Fibroblast of skin of left biceps (primary cell): ENCODE data around the gene CASQ1.

Experiments used
- DNase-seq, 2 experiments: peaks; one replicate each; pipeline ENCODE4 v3.0.0-alpha.2; 2013; ENCODE audit warnings: low read depth in 2 of 2

The CASQ1 gene

DNA sequence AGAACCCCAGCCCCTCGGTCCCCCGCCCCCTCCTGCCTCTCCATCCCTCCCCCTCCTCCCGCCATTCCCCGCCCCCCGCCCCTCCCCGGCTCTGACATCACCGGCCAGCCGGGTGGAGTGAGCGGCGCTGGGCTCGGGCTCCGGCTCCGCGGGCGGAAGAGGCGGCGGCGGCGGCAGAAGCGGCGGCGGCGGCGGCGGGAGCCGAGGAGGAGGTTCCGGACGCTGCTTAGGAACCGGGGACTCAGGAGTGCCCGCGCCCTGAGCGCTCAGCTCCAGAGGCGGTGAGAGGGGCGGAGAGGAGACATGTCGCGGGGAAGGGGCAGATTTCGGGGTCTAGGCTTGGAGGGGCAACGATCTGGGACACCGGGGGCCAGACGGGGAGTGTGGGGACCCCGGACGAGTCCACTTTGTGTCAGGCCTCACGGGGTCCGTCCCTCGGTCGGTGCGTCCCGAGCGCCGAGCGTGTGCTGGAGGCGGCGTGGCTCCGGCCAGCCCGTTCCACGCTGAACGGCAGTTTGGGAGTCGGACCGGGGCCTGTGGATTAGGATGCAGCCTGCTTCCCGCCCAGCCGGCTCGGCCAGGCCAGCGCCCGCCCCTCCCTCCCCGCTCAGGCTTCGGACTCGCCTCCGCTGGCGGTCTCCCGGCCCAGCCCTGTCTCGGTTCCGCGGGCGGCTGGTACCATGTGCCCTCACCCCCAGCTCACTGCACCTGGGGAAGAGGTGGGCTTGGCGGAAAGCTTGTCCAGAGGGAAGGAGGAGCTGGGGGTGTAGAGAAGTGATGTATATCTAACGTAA, 15.1 kb downstream of the CASQ1 start, which contains the start of gene PEA15:
PEA15 (plus strand) TSS at position 143 of the 794 bp plus-strand sequence. CDS start 6,161 bp downstream, outside the sequence.
- peak in 1 of 2 experiments; percentile 39 for DNase-seq

DNA sequence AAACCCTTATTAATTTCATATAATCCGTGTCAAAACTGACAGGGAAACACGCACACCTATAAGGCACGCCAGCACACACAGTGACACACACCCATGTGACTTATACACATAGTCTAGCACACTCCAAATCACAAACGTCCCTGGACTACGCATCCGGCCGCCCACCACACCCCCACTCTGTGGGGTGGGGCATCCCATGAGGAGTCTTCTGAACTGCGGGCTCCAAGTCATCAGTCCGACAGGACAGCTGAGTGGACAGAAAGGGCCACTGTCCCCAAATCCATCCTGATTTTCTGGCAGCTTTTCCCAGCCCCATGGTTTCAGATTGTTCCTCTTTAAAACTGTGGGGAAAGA, 15.6 kb downstream of the CASQ1 start:
- DNase-seq: no peak

DNA sequence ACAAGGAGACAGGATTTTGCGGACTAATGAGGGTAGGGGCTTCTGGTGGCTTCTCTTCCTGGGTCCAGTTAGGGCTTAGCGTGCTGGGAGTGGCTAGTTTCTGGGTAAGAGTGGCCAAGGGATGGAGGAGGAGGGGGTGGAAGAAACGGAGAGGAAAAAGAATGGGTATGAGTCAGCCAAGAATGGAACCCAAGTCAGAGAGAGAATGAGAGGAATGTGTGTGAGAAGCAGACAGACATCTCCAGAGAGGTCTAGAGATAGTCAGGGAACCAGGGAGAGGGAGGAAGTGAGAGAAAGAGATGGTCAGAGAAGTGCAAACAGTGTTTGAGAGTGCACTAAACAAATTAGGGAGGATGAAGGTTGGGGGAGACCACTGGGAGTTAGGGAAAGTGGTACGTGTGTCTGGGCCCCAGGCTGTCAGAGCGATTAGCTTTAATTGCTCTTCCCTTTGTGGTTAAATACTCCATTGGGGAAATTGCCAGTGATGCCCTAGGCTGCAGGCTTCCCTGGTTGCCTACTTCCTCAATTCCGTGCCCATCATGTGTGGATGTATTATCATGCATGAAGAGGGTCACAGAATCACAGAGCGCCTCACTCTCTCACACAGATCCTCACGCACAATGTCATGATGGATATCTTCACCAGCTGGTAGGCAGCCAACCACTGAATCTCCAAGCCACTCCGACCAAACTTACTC, 16.2 kb downstream of the CASQ1 start:
- DNase-seq: peak; percentile 62 to 68

DNA sequence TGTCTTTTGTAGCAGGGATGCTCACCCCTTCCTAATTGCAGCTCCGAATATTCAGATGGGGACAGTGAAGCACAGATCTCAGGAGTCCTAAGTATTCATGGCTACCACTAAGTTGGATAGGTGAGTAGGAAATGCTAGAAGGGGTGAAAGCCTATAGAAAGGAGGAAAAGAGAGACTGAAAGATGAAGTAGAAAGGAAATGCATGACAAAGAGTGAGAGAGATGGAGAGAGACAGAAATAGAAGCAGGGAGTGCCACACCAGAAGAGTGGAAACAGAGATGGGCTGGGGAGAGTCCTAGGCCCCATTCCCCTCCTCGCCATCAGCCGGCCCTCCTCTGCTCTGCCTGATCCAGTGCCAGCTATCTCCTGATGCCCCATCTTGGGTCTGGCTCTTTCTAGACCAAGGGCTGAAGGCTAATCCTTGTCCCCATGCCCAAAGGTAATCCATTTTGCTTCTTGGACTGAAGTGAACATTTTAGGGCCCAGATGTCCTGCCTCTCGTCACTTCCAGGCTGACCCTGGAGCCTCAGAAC, 16.8 kb downstream of the CASQ1 start:
- DNase-seq: no peak

DNA sequence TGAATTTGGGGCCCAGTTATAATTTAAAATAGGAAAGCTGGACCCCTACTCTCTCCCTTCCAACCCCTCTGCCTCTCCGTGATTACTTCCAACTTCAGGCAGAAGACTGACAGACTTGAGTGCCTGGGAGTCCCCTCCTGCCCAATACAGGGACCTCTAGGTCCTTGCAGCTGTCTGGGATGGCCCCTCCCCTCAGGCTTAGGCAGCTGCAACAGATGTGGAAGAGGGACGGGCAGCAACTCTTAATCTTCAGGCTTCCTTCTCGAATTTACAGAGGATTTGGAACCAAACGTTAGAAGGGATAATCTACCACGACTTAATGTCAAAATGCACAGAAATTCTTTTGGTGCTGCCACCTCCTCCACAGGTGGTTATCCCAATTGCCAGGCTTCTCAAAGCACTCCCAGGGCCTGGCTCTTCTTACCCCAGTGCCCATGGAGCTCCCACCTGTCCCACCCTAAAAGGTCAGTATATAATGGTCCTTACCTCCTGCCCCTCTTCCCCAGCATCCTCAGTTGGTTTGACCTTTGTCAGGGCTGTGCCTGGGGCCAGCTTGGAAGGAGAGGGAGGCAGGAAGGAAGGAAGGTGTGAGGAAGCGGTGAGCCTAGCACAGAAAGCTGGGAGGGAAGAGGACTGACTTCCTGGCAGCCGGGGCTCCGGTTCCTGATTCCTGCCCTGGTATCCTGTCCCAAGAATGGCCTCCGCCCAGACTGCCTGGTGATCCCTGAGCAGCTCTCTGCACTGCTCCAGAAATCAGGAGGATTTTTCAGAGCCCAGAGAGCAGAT, 17.6 kb downstream of the CASQ1 start:
- DNase-seq: no peak

DNA sequence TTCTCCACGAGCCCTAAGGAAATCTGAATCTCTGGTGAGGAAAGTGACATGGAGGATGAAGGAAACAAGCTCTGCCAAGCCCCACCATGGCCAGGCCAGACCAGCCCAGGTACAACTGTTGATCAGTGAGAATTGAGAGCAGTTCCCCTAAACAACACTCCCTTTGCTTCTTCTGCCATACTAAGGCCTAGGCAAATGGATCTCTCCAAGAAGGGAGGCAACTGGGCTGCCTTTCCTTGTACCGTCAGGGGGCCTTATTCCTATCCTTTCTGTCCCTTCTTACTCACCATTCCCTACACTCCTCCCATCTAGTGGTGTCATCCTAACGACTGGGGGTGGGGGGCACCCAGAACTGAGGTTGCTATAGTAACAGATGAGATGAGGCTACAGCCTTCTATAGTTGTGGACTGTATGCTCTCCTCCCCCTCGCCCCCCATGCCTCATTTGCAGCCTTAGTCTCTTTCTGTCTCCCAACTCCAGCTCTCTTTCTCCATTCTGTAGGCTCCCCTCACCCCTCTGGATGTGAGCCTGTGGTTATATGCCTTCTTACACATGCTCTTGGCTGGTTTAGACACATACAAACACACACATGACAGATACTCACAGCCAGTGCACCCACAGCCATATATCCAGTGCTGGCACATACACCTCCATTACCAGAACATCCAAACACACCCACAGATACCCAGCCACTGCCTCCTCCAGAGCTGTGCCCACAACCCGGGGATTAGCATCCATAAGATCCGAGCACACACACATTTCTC, 18.4 kb downstream of the CASQ1 start:
- no peak for DNase-seq

DNA sequence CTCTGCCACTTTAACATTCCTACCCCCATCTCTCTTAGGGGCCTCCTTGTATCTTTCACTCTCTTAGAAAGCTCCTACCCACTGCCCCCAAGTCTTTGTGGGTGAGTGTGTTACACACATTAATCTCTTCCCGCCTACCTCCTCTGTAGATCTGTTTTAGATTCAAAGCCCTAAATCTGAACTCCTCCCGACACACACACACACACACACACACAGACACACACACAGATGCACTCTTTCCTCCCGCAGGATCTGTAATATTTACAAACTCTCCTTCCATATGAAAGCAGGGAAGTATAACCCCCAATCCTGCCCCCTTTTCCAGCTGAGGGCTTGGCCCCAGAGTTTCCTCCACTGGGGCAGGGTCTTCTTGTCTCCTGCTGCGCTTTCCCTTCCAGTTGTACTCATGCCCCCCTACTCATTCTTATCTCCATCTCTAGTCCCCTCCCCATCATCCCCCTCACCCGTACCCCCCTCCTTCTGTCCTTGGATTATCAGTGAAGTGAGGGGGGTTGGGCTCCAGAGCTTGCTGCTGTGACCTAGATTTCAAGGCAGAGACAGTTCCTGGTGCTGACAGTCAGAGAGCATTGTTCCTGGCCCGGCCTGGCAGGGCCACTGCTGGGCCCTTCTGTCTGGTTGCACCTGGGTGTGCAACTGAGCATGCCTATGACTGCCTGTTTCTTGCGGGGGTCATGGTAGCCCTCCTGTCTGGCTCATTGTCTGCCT, 19.1 kb downstream of the CASQ1 start:
- no peak for DNase-seq

DNA sequence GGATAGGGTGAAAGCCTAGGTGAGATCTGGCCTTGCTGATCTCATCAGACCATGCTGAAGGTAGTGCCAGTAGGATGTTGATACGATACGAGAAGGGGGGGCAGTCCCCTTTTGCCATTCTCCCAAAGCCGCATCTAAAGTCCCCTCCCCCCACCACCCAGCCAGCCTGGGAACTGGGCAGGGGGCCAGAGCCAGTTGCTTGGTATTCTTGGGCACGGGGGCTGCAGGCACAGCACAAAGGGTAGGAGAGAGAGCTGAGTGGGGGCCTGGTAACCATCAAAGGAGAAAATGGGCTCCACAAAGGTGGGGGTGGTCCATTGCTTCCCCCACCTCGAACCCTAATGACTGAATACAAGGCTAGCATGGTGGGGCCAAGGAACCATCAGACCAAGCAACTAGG, 20.2 kb downstream of the CASQ1 start:
- no peak for DNase-seq

DNA sequence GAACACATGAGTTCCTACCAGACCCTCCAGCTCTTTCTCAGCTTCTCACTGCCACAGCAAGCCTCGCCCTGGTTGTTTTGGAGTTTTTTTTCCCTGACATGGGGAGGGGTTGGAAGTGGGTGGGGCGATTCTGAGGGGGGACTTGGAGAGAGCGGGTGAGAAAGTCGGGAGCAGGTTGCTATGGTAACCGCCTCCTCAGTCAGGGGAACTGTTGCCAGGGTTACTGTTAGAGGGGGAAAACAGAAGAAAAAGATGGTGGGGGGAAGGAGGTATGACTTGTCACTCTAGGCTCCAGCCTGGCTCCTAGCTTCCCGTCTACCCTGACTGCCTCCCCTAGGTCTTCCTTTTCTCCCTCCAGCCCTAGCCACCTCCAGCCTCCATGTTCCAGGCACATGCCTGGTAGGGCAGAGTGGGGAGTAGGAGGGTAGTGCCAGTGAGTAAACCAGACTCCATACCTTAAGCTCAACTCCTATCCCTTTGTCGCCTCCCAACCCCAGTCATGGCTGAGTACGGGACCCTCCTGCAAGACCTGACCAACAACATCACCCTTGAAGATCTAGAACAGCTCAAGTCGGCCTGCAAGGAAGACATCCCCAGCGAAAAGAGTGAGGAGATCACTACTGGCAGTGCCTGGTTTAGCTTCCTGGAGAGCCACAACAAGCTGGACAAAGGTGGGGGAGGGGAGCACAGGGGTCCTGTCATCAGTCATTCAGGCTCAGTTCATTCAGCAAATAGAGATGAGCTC, 20.8 kb downstream of the CASQ1 start:
- DNase-seq: no peak

DNA sequence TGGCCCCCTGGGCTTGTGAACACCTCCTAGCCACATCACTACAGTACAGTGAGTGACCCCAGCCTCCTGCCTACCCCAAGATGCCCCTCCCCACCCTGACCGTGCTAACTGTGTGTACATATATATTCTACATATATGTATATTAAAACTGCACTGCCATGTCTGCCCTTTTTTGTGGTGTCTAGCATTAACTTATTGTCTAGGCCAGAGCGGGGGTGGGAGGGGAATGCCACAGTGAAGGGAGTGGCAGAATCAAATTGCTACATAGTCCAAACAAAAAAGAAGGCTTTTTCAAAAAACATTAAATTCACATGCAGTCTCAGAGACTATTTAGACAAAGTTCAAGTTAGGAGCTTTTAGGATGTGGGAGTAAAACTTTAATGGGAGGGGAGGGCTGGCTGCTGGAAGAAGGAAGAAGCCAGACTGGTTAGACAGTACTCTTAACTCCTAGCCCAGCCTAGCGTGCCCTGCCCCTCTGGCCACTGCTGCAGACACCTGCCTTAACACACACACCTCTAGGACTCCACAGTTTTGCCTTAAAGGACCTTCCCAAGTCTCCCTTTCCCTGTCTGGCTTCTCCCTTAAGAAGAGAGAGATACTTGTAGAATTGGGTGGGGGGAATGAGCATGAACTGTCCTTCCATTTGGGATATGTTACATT, 24.2 kb downstream of the CASQ1 start:
- no peak for DNase-seq

DNA sequence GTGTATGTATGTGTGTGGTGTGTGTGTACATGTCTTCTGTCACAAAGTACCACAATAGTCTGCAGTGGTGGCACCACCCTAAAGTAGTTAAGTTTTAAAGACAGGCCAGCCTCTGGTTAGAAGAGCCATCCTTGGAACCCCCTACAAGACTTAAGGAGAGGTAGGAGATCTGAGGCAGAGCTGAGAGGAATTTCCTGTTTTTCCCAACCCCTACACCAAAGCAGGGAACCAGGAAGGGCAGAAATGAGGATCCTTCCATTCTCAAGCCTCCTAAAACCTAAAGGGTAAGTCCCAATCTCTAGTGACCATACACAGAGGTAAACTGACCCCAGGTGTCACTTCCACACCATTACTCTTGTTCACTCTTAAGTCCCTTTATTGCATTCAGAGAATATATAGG, 25.9 kb downstream of the CASQ1 start:
- DNase-seq: no peak

DNA sequence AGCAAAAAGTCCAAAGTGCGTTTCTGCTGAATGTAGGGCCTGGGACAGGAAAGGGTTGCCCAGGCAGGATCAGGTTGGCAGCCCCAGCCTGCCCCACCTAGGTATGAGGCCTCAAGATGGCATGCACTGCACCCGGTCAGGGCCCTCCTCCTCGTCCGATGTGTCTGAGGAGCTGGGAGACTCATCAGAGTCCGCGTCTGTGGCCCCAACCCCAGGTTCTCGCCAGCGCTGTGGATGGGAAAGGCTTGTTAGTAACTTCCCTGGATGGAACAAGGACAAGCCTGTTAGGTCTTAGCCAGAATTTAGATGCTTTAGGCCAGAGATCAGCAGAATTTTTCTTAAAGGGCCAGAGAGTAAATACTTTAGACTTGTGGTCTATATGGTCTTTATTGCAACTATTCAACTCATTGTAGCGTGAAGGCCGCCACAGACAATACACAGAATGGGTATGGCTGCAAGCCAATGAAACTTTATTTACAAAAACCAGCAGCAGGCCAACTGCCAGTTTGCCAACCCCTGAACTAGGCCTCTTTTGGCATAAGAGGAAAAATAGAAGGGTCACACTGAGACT, 27.2 kb downstream of the CASQ1 start:
- no peak for DNase-seq

DNA sequence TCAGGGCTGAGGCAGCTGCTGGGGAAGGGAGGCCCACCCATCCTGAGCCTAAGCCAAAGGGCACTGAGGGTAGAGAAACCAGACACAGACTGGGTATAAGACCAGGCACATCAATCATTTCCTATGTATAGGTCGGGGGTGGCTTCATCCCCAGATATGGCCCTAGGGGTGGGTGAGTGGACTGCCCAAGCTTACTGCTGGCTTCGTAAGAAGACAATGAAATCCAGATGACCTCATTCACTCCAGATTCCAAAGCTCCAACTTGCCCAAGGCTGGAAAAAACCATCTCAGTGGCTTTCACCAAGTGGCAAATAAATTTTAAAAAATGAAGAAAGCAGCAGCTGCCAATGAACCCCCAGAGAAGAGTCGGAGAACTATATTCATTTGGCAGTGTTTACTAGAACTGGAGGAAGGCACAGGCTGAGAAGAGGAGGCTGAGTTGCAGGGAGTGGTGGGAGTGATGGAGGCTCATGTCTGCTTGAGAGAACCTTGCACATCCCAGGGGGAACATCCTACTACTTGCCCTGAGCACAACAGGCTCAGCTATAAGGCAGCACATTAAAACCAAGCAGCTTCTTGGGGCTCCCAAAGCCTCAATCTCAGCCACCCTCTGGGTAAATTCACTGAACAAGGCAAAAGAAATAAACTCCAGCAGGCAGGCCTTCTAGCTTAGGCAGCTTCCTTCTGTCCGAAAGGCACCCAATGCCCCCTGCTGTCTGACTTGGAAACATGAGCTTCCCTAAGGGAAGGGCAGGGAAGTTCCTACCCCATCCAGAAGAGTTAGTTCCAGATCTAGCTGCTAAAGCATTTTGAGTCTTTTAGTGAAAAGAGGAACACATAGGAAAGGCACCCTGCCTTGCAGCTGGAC, 28.9 kb downstream of the CASQ1 start:
- peak in 1 of 2 experiments; percentile 29 for DNase-seq

DNA sequence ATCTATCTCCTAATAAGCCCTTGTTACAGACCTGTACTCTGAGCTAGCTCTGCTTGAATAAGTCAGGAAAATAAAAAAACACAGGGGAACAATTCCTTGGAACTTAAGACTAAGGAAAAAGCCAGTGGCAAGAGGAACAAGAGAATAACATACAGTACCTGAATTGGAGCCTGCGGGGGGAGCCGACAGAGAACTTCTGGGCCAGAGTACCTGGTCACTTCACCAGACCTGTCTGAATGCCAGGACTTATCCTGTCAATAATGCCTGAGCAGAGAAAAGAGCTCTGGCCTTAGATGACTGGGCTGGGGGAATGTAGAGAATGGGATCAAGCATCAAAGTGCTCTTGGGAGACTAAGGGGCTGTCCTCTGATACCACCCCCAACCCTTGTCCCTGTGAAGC, 29.9 kb downstream of the CASQ1 start:
- no peak for DNase-seq

DNA sequence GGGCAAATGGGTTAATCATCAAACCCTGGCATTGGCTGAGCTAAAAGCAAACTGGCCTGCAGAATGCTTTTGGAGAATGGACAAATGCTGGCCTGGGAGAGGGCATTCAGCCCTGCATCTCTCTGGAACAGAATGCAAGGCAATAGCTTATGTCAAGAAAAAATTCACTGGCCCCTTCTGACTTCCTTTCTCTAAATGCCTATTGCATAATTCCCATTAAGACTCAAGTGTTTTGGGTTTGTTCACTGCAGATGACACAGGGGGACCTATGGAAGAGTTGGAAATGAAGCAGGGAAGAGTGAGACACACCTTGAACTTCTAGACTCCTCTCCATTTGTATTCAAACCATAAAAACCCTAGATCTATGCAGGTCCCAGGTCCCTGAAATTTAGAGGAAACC, 30.7 kb downstream of the CASQ1 start:
- DNase-seq: no peak

DNA sequence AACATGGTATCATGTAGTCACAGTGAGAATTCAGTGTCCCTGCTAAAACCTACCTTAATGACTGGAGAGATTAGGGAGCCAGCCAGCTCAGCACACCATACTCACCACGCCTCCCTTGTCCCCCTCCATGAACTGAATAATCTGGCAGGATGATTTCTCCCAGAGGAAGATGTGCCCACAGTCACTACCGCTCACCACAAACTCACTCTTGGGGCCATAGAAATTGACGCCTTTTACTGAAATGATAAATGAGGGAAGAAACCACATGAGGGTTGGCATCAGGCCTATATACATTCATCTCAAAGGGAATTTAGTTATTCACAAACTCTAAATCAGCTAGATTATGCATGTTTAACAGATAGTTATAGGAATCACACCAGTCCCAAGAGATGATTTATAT, 32.2 kb downstream of the CASQ1 start:
- DNase-seq: peak; percentile 31 to 40

DNA sequence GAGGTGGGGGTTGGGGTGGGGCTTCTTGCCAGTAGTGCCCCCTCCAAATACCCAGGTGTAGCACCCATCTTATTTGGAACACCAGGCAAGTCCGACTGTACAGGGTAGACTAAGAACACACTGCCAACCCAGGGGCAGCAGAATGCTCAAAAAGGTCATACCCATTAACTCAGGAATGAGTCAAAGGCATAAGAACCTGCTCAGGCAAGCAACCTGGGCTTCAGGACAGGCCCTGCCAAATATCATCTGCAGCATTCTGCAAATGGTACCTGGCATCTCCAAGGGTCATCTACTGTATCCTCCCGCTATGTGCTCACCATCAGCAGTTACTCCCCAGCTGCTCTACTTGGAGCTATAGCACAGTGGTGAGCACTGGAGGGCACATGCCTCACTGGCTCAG, 34.2 kb downstream of the CASQ1 start:
- no peak for DNase-seq

DNA sequence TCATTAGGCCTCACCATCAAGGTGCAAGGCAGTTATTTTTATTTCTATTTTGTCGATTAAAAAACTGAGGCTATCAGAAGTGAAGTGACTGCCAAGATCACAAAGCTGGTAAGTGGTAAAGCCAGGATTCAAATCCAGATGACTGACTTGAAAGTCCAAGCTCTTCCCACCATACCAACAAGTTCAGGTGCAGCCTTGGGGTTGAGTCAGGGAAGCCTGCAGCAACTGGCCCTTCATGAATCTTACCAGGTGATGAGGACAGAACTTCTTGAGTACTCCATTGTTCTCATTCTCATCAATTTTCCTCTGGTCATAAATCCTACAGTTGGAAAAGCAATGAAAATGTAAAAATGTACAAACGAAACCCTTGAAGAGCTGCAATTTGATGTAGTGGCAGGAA, 35.0 kb downstream of the CASQ1 start:
- DNase-seq: no peak
